GM23248 (cell line): ENCODE results near the gene CHST11. TPM values are rescaled to one million over a fixed set of nuclear protein-coding genes. Genes with fewer than 3 reads are reported as not detected.
"Not testable (repeated sequence)": the region's sequence is repeated elsewhere in the genome, so short reads cannot be mapped to it uniquely, and the experiment has no call there.

Experiments used
- DNase-seq: peaks from one replicate; pipeline ENCODE4 v3.0.0-alpha.2; 2015
- H2AFZ ChIP-seq: fragments of 200-600 bp; sonication (generic); 2 replicates; pipeline ENCODE4 v1.6.1; 2016; ENCODE audit warnings: antibody characterized with exemption
- H3F3A ChIP-seq: fragments of 200-600 bp; sonication (generic); 2 replicates; pipeline ENCODE4 v1.6.1; 2016; ENCODE audit warnings: mild to moderate bottlenecking, antibody characterized with exemption, mixed run types; ENCODE audit not compliant: insufficient read depth
- H3K27ac ChIP-seq: fragments of 200-600 bp; sonication (generic); 2 replicates; pipeline ENCODE4 v1.5.1; 2016; ENCODE audit warnings: mild to moderate bottlenecking
- H3K27me3 ChIP-seq: fragments of 200-600 bp; sonication (generic); replicated peaks from 2 replicates; pipeline ENCODE4 v1.6.1; 2016; ENCODE audit warnings: mild to moderate bottlenecking; ENCODE audit not compliant: insufficient read depth
- H3K36me3 ChIP-seq: fragments of 200-600 bp; sonication (generic); 2 replicates; pipeline ENCODE4 v1.6.1; 2016; ENCODE audit warnings: low read depth, mild to moderate bottlenecking
- H3K4me1 ChIP-seq: fragments of 200-600 bp; sonication (generic); 2 replicates; pipeline ENCODE4 v1.6.1; 2016; ENCODE audit warnings: mild to moderate bottlenecking; ENCODE audit not compliant: insufficient read depth
- H3K4me2 ChIP-seq: fragments of 200-600 bp; sonication (generic); one replicate; pipeline ENCODE4 v1.6.1; 2016; ENCODE audit warnings: mild to moderate bottlenecking; ENCODE audit not compliant: unreplicated experiment
- H3K4me3 ChIP-seq: fragments of 200-600 bp; sonication (generic); 2 replicates; pipeline ENCODE4 v1.5.1; 2016; ENCODE audit warnings: mild to moderate bottlenecking
- H3K79me2 ChIP-seq: fragments of 200-600 bp; sonication (generic); 2 replicates; pipeline ENCODE4 v1.6.1; 2016; ENCODE audit warnings: mild to moderate bottlenecking; ENCODE audit not compliant: insufficient read depth
- H3K9ac ChIP-seq: fragments of 200-600 bp; sonication (generic); 2 replicates; pipeline ENCODE4 v1.6.1; 2016; ENCODE audit warnings: mild to moderate bottlenecking
- H3K9me2 ChIP-seq: fragments of 200-600 bp; sonication (generic); 2 replicates; pipeline ENCODE4 v1.6.1; 2016; ENCODE audit warnings: mixed run types, mild to moderate bottlenecking, moderate library complexity; ENCODE audit not compliant: insufficient read depth
- H3K9me3 ChIP-seq: fragments of 200-600 bp; sonication (generic); one replicate; pipeline ENCODE4 v1.6.1; 2017; ENCODE audit warnings: low read depth
- H4K20me1 ChIP-seq: fragments of 200-600 bp; sonication (generic); 2 replicates; pipeline ENCODE4 v1.6.0; 2016; ENCODE audit not compliant: insufficient read depth
- EZH2 ChIP-seq: fragments of 200-600 bp; sonication (generic); IDR thresholded peaks from 2 replicates; pipeline ENCODE4 v1.6.1; 2018; ENCODE audit warnings: antibody characterized with exemption, mild to moderate bottlenecking; ENCODE audit not compliant: insufficient read depth, poor library complexity, severe bottlenecking
- EZH2phosphoT487 ChIP-seq: fragments of 200-600 bp; sonication (generic); IDR thresholded peaks from 2 replicates; pipeline ENCODE4 v1.6.1; 2018; ENCODE audit warnings: antibody characterized with exemption, moderate library complexity, mild to moderate bottlenecking, low read depth; ENCODE audit not compliant: insufficient read depth
- WGBS, 2 experiments: methylation state at CpG; one replicate each; pipeline ENCODE4 v1.1.6; 2015 to 2017; ENCODE audit warnings: low lambda C conversion rate in 2 of 2, low coverage in 1 of 2; ENCODE audit errors: missing lambda C conversion rate in 2 of 2; 5-methylcytosine and 5-hydroxymethylcytosine counted together
- in situ Hi-C: fragments of 300-500 bp; cut with MboI; formaldehyde crosslinking; loops from 2 replicates; pipeline ENCODE4 v1.15.0; 2020
- polyA plus RNA-seq: library from polyadenylated mRNA; unstranded; fragments of >200 nt; fragmentation: Nextera tagmentation; extraction: Ambion mirVana; gene quantifications from 2 replicates; pipeline ENCODE4 v1.2.1, GENCODE V29; 2016
- total RNA-seq: library from RNA; depleted of rRNA; stranded (reverse); fragments of >200 nt; shearing (Covaris generic); gene quantifications from 2 replicates; pipeline ENCODE4 v1.2.3, GENCODE V29; 2014

CHST11 gene
- total and polyA plus RNA-seq, 2 experiments from 2014 or later: 3.7 to 5.4 TPM

DNA sequence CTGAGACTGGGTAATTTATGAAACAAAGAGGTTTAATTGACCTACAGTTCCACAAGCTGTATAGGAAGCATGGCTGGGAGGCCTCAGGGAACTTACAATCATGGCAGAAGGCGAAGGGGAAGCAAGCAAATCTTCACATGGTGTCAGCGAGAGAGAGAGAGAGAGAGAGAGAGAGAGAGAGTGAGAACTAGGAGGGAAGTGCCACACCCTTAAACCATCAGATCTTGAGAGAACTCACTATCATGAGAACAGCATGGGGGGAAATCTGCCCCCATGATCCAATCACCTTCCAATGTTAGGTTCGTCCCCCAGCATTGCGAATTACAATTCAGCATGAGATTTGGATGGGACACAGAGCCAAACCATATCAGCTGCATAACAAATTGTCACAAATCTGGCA, 96.7 kb downstream of the CHST11 start:
- Histone ChIP-seq H2AFZ (no peak overlapping the region), H3K4me1 (no peaks in the 10 kb centered on the region), H3K36me3 (no peaks in the 10 kb centered on the region), H3K4me2 (no peak overlapping the region), H3K27ac (no peak overlapping the region), H4K20me1 (no peaks in the 10 kb centered on the region; the same call in 1 of the 2 replicates), H3K27me3 (no peaks in the 10 kb centered on the region), H3K4me3 (no peak overlapping the region), H3F3A (no peaks in the 10 kb centered on the region), H3K9ac (no peak overlapping the region), H3K79me2 (no peaks in the 10 kb centered on the region), H3K9me3 (no peaks in the 10 kb centered on the region), H3K9me2 (no peaks in the 10 kb centered on the region)
- DNase-seq: no peak
- 91 to 96% methylated on average over 4 of the region's 4 CpGs for WGBS, 2 experiments
- in situ Hi-C loops: no loop called here
- TF ChIP-seq EZH2: no peak
- TF ChIP-seq EZH2phosphoT487: no peak

DNA sequence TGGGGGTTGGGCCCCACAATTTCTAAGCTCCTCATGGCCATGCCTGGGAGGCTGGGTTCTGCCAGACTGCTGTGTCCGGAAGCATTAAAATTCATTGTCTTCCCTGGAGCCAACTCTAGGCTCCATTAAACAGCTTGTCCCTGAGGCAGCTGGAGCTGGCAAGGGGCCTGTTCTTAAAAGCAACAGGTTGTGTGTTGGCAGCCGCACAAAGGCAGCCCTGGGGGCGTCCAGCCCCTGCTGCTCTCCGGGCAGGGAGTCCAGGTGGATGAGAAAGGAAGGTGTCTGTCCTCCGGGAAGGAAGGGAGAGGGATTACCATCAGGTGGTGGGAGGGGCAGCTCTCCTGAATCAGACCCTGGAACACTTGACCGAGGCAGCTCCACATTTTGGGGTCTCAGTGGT, 98.9 kb downstream of the CHST11 start:
- Histone ChIP-seq H3K4me3 (no peak overlapping the region), H3K27me3 (no peaks in the 10 kb centered on the region), H3F3A (no peaks in the 10 kb centered on the region), H3K4me2 (no peak overlapping the region), H2AFZ (no peak overlapping the region), H4K20me1 (no peaks in the 10 kb centered on the region), H3K9ac (no peak overlapping the region), H3K79me2 (no peaks in the 10 kb centered on the region), H3K36me3 (no peaks in the 10 kb centered on the region), H3K9me2 (no peaks in the 10 kb centered on the region), H3K4me1 (no peaks in the 10 kb centered on the region), H3K9me3 (no peaks in the 10 kb centered on the region), H3K27ac (no peak overlapping the region)
- DNase-seq: no peak
- TF ChIP-seq EZH2phosphoT487 (no peak), EZH2 (no peak)
- WGBS, 2 experiments: 70 to 87% methylated on average over 5 to 6 of the region's 6 CpGs
- in situ Hi-C loops: no loop called here

- WGBS, 2 experiments: 92 to 94% methylated on average over 13 of the region's 13 CpGs
- Histone ChIP-seq H3K27me3 (no peaks in the 10 kb centered on the region), H3F3A (no peaks in the 10 kb centered on the region), H3K79me2 (0 out of 2 replicates have a peak, but pooled peaks cover 3% of the 10 kb centered on the region), H3K4me1 (no peaks in the 10 kb centered on the region), H3K36me3 (no peaks in the 10 kb centered on the region), H3K4me3 (no peak overlapping the region), H3K9me3 (no peaks in the 10 kb centered on the region), H2AFZ (no peak overlapping the region), H3K9me2 (no peaks in the 10 kb centered on the region), H3K4me2 (no peak overlapping the region), H3K9ac (no peak overlapping the region), H3K27ac (no peak overlapping the region), H4K20me1 (no peaks in the 10 kb centered on the region)
- no peak for TF ChIP-seq EZH2phosphoT487
- TF ChIP-seq EZH2: no peak
- in situ Hi-C loops: no loop called here
- DNase-seq: no peak
Observed at GRCh38 chr12:104557488-104558195, 100.9 kb downstream of the CHST11 start.

GRCh38 chr12:104560881-104561280, 104.1 kb downstream of the CHST11 start:
- Histone ChIP-seq H2AFZ (no peak overlapping the region), H3F3A (no peaks in the 10 kb centered on the region), H3K4me1 (peaks cover 6% of the 10 kb centered on the region; the same call in 1 of the 2 replicates), H3K27ac (no peak overlapping the region), H3K4me2 (no peak overlapping the region), H3K9me3 (no peaks in the 10 kb centered on the region), H3K79me2 (peaks cover 8% of the 10 kb centered on the region; the same call in 1 of the 2 replicates), H4K20me1 (no peaks in the 10 kb centered on the region), H3K9ac (no peak overlapping the region), H3K36me3 (no peaks in the 10 kb centered on the region), H3K4me3 (no peak overlapping the region), H3K9me2 (no peaks in the 10 kb centered on the region), H3K27me3 (no peaks in the 10 kb centered on the region)
- DNase-seq: no peak
- no peak for TF ChIP-seq EZH2phosphoT487
- no peak for TF ChIP-seq EZH2
- 98% methylated on average over 5 of the region's 5 CpGs for WGBS, 2 experiments
- in situ Hi-C loops: no loop called here

DNA sequence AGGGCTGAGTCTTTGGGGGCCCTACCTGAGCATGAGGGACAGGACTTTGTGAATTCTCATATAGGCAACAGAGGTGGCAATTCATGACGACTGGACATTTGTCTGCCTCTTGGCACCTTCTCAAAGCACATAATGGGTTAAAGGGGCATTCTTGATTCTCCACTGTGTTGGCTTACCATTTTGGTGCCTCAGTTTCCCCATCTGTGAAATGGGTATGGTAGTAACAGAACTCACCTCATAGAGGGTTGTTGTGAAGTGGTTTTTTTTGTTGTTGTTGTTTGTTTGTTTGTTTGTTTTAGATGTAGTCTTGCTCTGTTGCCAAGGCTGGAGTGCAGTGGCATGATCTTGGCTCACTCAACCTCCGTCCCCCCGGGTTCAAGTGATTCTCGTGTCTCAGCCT, 106.0 kb downstream of the CHST11 start:
- in situ Hi-C loops: no loop called here
- Histone ChIP-seq H3K4me1 (peaks cover 12% of the 10 kb centered on the region; the same call in 1 of the 2 replicates), H3F3A (no peaks in the 10 kb centered on the region), H2AFZ (no peak overlapping the region), H3K27ac (no peak overlapping the region), H3K36me3 (no peaks in the 10 kb centered on the region), H3K4me2 (no peak overlapping the region), H3K9me2 (no peaks in the 10 kb centered on the region), H3K79me2 (peaks cover 8% of the 10 kb centered on the region; the same call in 1 of the 2 replicates), H3K27me3 (no peaks in the 10 kb centered on the region), H3K9me3 (no peaks in the 10 kb centered on the region), H3K9ac (no peak overlapping the region), H4K20me1 (no peaks in the 10 kb centered on the region), H3K4me3 (no peak overlapping the region)
- no peak for TF ChIP-seq EZH2
- no peak for TF ChIP-seq EZH2phosphoT487
- 82 to 87% methylated on average over 4 of the region's 4 CpGs for WGBS, 2 experiments
- no peak for DNase-seq

- H3K36me3 ChIP-seq, H2AFZ ChIP-seq, H3K9me3 ChIP-seq, H3K4me2 ChIP-seq, in situ Hi-C loops, H3K9ac ChIP-seq, H3K4me3 ChIP-seq, H3K9me2 ChIP-seq, H4K20me1 ChIP-seq, H3K27ac ChIP-seq, DNase-seq, H3K27me3 ChIP-seq, H3F3A ChIP-seq: not testable (repeated sequence)
- Histone ChIP-seq H3K79me2 (peaks cover 18% of the 10 kb centered on the region), H3K4me1 (peaks cover 12% of the 10 kb centered on the region; the same call in 1 of the 2 replicates)
- 98 to 100% methylated on average over 3 of the region's 3 CpGs for WGBS, 2 experiments
Observed at GRCh38 chr12:104564662-104565061, 107.9 kb downstream of the CHST11 start.
